A549 (cell line): ENCODE results near the gene C2orf80. TPM values are rescaled to one million over a fixed set of nuclear protein-coding genes. Genes with fewer than 3 reads are reported as not detected.

Experiments
- ATAC-seq, 2 experiments: fragments of 200-7000 bp in 1 of 2; fragments of >200 bp in 1 of 2; cut with Nextera tagmentation in 1 of 2; cut with Tn5 transposase in 1 of 2; 3 replicates each; pipeline versions ENCODE4 v1.8.0 to v1.9.1; 2018 to 2020; ENCODE audit warnings: mild to moderate bottlenecking in 1 of 2, moderate library complexity in 1 of 2
- CTCF ChIA-PET: fragments of 300-600 bp; sonication (Branson Sonifier 250); formaldehyde crosslinking; extraction: SDS; loops from one replicate; lab custom pipeline; 2021; ENCODE audit warnings: antibody characterized with exemption, inconsistent platforms; lab: Yijun Ruan, JAX
- POLR2A ChIA-PET: fragments of 350-600 bp; formaldehyde crosslinking; extraction: SDS; loops from one replicate; lab custom pipeline; 2021; ENCODE audit warnings: antibody characterized with exemption, inconsistent platforms; lab: Yijun Ruan, JAX
- DNase-seq, 2 experiments: peaks; one replicate each; pipeline versions ENCODE4 v3.0.0 to v3.0.0-alpha.2; 2011 to 2016; ENCODE audit warnings: low read depth in 1 of 2, low spot score in 1 of 2
- FAIRE-seq: peaks from 2 replicates; lab custom pipeline; 2011; peaks lifted over from hg19 to GRCh38; lab: Jason Lieb, UNC
- H3K27ac ChIP-seq, 2 experiments: fragments of >200 bp; sonication (Bioruptor Twin); formaldehyde crosslinking; 3 replicates each; pipeline ENCODE4 v1.5.1; 2016 to 2017
- H3K4me1 ChIP-seq: fragments of >200 bp; sonication (Bioruptor Twin); formaldehyde crosslinking; 3 replicates; pipeline ENCODE4 v1.6.1; 2016
- H3K4me2 ChIP-seq: fragments of >200 bp; sonication (Bioruptor Twin); formaldehyde crosslinking; 3 replicates; pipeline ENCODE4 v1.6.1; 2016
- H3K4me3 ChIP-seq: fragments of >200 bp; sonication (Bioruptor Twin); formaldehyde crosslinking; 3 replicates; pipeline ENCODE4 v1.5.1; 2016
- H3K9me3 ChIP-seq: fragments of >200 bp; sonication (Bioruptor Twin); formaldehyde crosslinking; 3 replicates; pipeline ENCODE4 v1.6.1; 2016
- HOXB13 ChIP-seq: fragments of 250-450 bp; sonication (Bioruptor Pico); IDR thresholded peaks from 2 replicates; pipeline ENCODE4 v1.5.0; 2020; ENCODE audit warnings: low read depth, mild to moderate bottlenecking, moderate library complexity
- JUNB ChIP-seq: fragments of >200 bp; sonication (Bioruptor Twin); formaldehyde crosslinking; IDR thresholded peaks from 2 replicates; pipeline ENCODE4 v1.6.1; 2016
- KDM1A ChIP-seq: fragments of 200-600 bp; sonication (generic); IDR thresholded peaks from 2 replicates; pipeline ENCODE4 v1.6.1; 2016; ENCODE audit warnings: low read depth, mild to moderate bottlenecking
- MAFK ChIP-seq: fragments of 450-650 bp; IDR thresholded peaks from 2 replicates; pipeline ENCODE4 v1.6.1; 2014; ENCODE audit not compliant: partially characterized antibody
- MYC ChIP-seq: IDR thresholded peaks from 2 replicates; pipeline ENCODE4 v1.6.1; 2012; ENCODE audit warnings: mild to moderate bottlenecking, inconsistent platforms, low read length, improper control_type of control experiment, borderline replicate concordance
- NFE2L2 ChIP-seq: fragments of 150-350 bp; conservative IDR thresholded peaks from 2 replicates; pipeline ENCODE4 v1.6.1; 2014; ENCODE audit warnings: low read length
- PBX3 ChIP-seq: IDR thresholded peaks from 2 replicates; pipeline ENCODE4 v1.6.1; 2012
- RAD21 ChIP-seq, 2 experiments: fragments of >200 bp in 1 of 2; sonication (Bioruptor Twin) in 1 of 2; formaldehyde crosslinking in 1 of 2; IDR thresholded peaks in 1 of 2; conservative IDR thresholded peaks in 1 of 2; 2 replicates in 1 of 2; 3 replicates in 1 of 2; pipeline ENCODE4 v1.6.1; 2012 to 2018; ENCODE audit warnings: inconsistent platforms in 1 of 2
- RFX5 ChIP-seq: fragments of 450-650 bp; IDR thresholded peaks from 2 replicates; pipeline ENCODE4 v1.7.1; 2014; ENCODE audit warnings: antibody characterized with exemption, mild to moderate bottlenecking, moderate library complexity
- TFCP2L1 ChIP-seq: fragments of 250-450 bp; sonication (Bioruptor Pico); IDR thresholded peaks from 2 replicates; pipeline ENCODE4 v1.5.0; 2021; ENCODE audit warnings: mild to moderate bottlenecking
- ZC3H11A ChIP-seq: fragments of 450-650 bp; IDR thresholded peaks from 2 replicates; pipeline ENCODE4 v1.6.1; 2014; ENCODE audit warnings: antibody characterized with exemption, mild to moderate bottlenecking
- WGBS: methylation state at CpG from one replicate; pipeline ENCODE4 v1.1.6; 2017; ENCODE audit errors: missing lambda C conversion rate; 5-methylcytosine and 5-hydroxymethylcytosine counted together
- polyA plus RNA-seq, 4 experiments: library from polyadenylated mRNA; depleted of rRNA in 3 of 4; stranded (reverse); fragments of >200 nt; fragmentation: RNase III in 1 of 4; extraction: RNeasy Plus Mini Kit Qiagen cat#74134 plus additional on column Dnase treatment in 1 of 4; gene quantifications; 2 replicates in 3 of 4; 3 replicates in 1 of 4; pipeline ENCODE4 v1.2.3, GENCODE V29; 2011 to 2017
- TF ChIP-seq, protein P1 (sequence below): IDR thresholded peaks from 2 replicates; pipeline ENCODE4 v1.6.1; 2012
- TF ChIP-seq, protein P2 (sequence below): fragments of 250-450 bp; sonication (Bioruptor Pico); IDR thresholded peaks from 2 replicates; pipeline ENCODE4 v1.5.0; 2020; ENCODE audit warnings: low read depth, mild to moderate bottlenecking, moderate library complexity
- TF ChIP-seq, protein P3 (sequence below): IDR thresholded peaks from 2 replicates; pipeline ENCODE4 v1.6.1; 2012; ENCODE audit warnings: low read depth, borderline replicate concordance
- TF ChIP-seq, protein P4 (sequence below): fragments of 150-350 bp; IDR thresholded peaks from 2 replicates; pipeline ENCODE4 v1.6.1; 2014; ENCODE audit warnings: low read depth, mild to moderate bottlenecking, low read length

Gene C2orf80
- polyA plus RNA-seq, 2 of the 4 experiments (the other 2 are of a cell fraction), result not detected

DNA sequence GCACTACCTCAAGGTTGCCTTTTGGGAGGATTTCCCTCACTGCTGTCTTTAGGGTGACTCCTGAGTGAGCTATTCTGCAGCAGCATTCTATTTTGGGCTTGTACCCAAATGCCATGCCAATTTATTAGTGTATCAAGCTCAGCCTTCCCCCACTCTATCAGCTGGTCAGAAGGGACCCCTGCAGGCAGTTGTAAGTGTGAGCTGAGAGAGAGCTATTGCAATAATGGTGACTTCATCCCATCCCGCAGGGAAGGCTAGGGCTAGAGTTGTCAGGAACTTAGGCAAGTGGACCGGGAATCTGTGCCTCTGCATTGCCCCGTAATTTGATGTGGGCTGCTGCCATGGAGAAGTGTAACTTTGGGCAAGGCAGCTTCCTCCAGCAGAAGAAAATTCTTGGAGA, 42.1 kb downstream of the C2orf80 start:
- Histone ChIP-seq H3K4me3 (no peak overlapping the region), H3K9me3 (0 out of 3 replicates have a peak, but pooled peaks cover 5% of the 10 kb centered on the region), H3K4me1 (no peaks in the 10 kb centered on the region), H3K27ac (no peak overlapping the region), H3K4me2 (no peak overlapping the region)
- TF ChIP-seq MYC, result no peak
- no peak for TF ChIP-seq NFE2L2
- TF ChIP-seq, protein P1, sequence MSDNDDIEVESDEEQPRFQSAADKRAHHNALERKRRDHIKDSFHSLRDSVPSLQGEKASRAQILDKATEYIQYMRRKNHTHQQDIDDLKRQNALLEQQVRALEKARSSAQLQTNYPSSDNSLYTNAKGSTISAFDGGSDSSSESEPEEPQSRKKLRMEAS, result no peak
- no peak for TF ChIP-seq MAFK
- no peak for TF ChIP-seq KDM1A
- TF ChIP-seq, protein P2, sequence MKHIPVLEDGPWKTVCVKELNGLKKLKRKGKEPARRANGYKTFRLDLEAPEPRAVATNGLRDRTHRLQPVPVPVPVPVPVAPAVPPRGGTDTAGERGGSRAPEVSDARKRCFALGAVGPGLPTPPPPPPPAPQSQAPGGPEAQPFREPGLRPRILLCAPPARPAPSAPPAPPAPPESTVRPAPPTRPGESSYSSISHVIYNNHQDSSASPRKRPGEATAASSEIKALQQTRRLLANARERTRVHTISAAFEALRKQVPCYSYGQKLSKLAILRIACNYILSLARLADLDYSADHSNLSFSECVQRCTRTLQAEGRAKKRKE (CRISPR knock-in tag), result no peak
- TF ChIP-seq, protein P3, sequence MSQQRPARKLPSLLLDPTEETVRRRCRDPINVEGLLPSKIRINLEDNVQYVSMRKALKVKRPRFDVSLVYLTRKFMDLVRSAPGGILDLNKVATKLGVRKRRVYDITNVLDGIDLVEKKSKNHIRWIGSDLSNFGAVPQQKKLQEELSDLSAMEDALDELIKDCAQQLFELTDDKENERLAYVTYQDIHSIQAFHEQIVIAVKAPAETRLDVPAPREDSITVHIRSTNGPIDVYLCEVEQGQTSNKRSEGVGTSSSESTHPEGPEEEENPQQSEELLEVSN, result no peak
- TF ChIP-seq HOXB13 (CRISPR knock-in tag), result no peak
- FAIRE-seq (no peak), DNase-seq (no peak), ATAC-seq (no peak)
- ChIA-PET POLR2A (no interaction called here), CTCF (interaction anchor here (1.0 kb wide), 1 partner anchor 28 kb away, joined by 4 read pairs; no protein-coding TSS in a partner anchor)
- WGBS, result 56% methylated on average over 3 of the region's 3 CpGs

DNA sequence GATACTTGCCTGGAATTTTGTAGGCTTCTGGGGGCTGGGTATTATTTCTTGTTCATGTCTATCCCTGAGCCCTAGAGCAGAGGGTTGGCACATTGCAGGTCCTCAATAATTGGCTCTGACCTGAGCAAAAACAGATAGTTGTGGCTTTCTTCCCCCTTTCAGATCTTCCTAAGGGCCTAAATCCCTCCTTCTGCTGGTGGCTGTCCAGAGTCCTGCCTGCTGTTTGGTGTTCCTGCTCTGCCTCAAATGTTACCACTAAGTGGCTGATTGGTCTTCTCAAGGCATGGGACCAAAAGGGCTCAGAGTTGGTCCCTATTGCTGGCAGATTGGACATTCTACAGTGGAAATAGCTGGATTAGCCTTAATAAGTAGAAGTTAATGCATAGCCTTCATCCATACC, 42.8 kb downstream of the C2orf80 start:
- CTCF ChIA-PET, result no interaction called here
- ATAC-seq (no peak), FAIRE-seq (no peak)

GRCh38 chr2:208146006-208146405, 43.8 kb downstream of the C2orf80 start, which contains the start of gene CRYGB:
Gene CRYGB (minus strand): TSS chr2:208146158. CDS start chr2:208146120, 38 bp downstream.
- CTCF ChIA-PET, result no interaction called here
- 71% methylated on average over 6 of the region's 6 CpGs for WGBS
- Histone ChIP-seq H3K4me1 (no peaks in the 10 kb centered on the region), H3K4me2 (no peak within 1 kb of the TSS), H3K9me3 (no peaks in the 10 kb centered on the region), H3K27ac (no peak within 1 kb of the TSS), H3K4me3 (no peak within 1 kb of the TSS)
- ATAC-seq, result no peak
- no peak for DNase-seq
- POLR2A ChIA-PET, result no interaction called here
- no peak for TF ChIP-seq RFX5
- no peak for TF ChIP-seq TFCP2L1 (CRISPR knock-in tag)
- no peak for TF ChIP-seq PBX3
- TF ChIP-seq JUNB, result no peak
- FAIRE-seq, result no peak

More for the DNA sequence above, 42.8 kb downstream of the C2orf80 start:
- Histone ChIP-seq H3K4me1 (no peaks in the 10 kb centered on the region), H3K4me3 (no peak overlapping the region), H3K4me2 (no peak overlapping the region), H3K9me3 (0 out of 3 replicates have a peak, but pooled peaks cover 5% of the 10 kb centered on the region), H3K27ac (no peak overlapping the region)
- POLR2A ChIA-PET, result no interaction called here
- DNase-seq, result no peak
- TF ChIP-seq ZC3H11A (no peak), RAD21 (conservative IDR thresholded peaks at IDR 0.05 in 1 of 2, IDR thresholded peaks at IDR 0.05 in 1 of 2) (no peak), PBX3 (no peak)
- TF ChIP-seq, protein P4, sequence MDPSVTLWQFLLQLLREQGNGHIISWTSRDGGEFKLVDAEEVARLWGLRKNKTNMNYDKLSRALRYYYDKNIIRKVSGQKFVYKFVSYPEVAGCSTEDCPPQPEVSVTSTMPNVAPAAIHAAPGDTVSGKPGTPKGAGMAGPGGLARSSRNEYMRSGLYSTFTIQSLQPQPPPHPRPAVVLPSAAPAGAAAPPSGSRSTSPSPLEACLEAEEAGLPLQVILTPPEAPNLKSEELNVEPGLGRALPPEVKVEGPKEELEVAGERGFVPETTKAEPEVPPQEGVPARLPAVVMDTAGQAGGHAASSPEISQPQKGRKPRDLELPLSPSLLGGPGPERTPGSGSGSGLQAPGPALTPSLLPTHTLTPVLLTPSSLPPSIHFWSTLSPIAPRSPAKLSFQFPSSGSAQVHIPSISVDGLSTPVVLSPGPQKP, result no peak
- TF ChIP-seq, all 56 proteins: peak for 0
